Hematopoietic multipotent progenitor cell treated with erythropoietin and hydrocortisone succinate and interleukin-3 and kit ligand, for 8 days (in vitro differentiated cells): ENCODE results near the gene YTHDC1.
"Not testable (repeated sequence)": the region's sequence is repeated elsewhere in the genome, so short reads cannot be mapped to it uniquely, and the experiment has no call there.

ENCODE experiments used
- DNase-seq: peaks from one replicate; pipeline ENCODE4 v3.0.0-alpha.2; 2015

The YTHDC1 gene

GRCh38 chr4:68349649-68350360 lies at the start of gene YTHDC1:
YTHDC1 (minus strand) TSS chr4:68350090; CDS start chr4:68349753, 337 bp downstream.
- DNase-seq: peak; percentile 93

GRCh38 chr4:68399306-68399705 lies 49.4 kb upstream of the YTHDC1 start:
- no peak for DNase-seq

GRCh38 chr4:68396756-68397155 lies 46.9 kb upstream of the YTHDC1 start:
- no peak for DNase-seq

- no peak for DNase-seq
Measured at GRCh38 chr4:68391436-68391835, 41.5 kb upstream of the YTHDC1 start.

GRCh38 chr4:68390205-68390935 lies 40.5 kb upstream of the YTHDC1 start:
- DNase-seq: no peak

GRCh38 chr4:68389386-68389913 lies 39.6 kb upstream of the YTHDC1 start:
- not testable (repeated sequence) for DNase-seq

GRCh38 chr4:68388347-68388865 lies 38.5 kb upstream of the YTHDC1 start:
- DNase-seq: no peak

- DNase-seq: no peak
Measured at GRCh38 chr4:68385267-68385666, 35.4 kb upstream of the YTHDC1 start.

GRCh38 chr4:68383115-68383514 lies 33.2 kb upstream of the YTHDC1 start:
- no peak for DNase-seq

GRCh38 chr4:68378226-68378625 lies 28.3 kb upstream of the YTHDC1 start:
- no peak for DNase-seq

- DNase-seq: peak; percentile 82
Measured at GRCh38 chr4:68375667-68376559, 26.0 kb upstream of the YTHDC1 start.

GRCh38 chr4:68373513-68373912 lies 23.6 kb upstream of the YTHDC1 start:
- DNase-seq: peak; percentile 77

- DNase-seq: no peak
Measured at GRCh38 chr4:68372588-68372987, 22.7 kb upstream of the YTHDC1 start.

GRCh38 chr4:68369142-68369805 lies 19.4 kb upstream of the YTHDC1 start:
- DNase-seq: no peak

GRCh38 chr4:68368691-68369131 lies 18.8 kb upstream of the YTHDC1 start:
- DNase-seq: no peak

- DNase-seq: no peak
Measured at GRCh38 chr4:68367835-68368234, 17.9 kb upstream of the YTHDC1 start.

- DNase-seq: no peak
Measured at GRCh38 chr4:68366600-68366999, 16.7 kb upstream of the YTHDC1 start.

GRCh38 chr4:68365068-68365467 lies 15.2 kb upstream of the YTHDC1 start:
- no peak for DNase-seq

GRCh38 chr4:68361146-68361589 lies 11.3 kb upstream of the YTHDC1 start:
- DNase-seq: no peak

- DNase-seq: no peak
Measured at GRCh38 chr4:68360231-68360968, 10.5 kb upstream of the YTHDC1 start.

- no peak for DNase-seq
Measured at GRCh38 chr4:68359508-68359907, 9.6 kb upstream of the YTHDC1 start.
